Kidney capillary endothelial cell (primary cell): ENCODE measurements around the gene HEPACAM.

Experiments used
- DNase-seq: peaks from one replicate; pipeline ENCODE4 v3.0.0-alpha.2; 2018; ENCODE audit warnings: low spot score

Gene HEPACAM

DNA sequence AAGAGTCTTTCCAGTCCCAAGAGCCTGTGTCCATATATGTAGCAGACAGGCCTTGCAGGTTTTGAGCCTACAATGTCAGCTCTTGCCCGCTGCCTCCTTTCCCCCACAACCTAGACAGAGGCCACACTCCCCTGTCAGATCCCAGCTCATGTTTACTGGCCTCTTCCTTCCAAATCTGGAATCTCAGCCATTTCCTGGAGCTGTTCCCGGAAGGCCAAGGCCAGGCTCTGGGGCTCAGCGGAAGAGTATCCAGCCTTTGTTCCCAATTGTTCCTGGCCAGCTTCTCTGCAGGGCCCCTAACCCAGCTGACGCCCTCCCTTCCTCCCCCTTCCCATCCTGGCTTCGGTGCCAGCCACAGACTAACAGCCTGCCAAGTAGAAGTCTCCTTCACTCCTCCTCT is 37.1 kb downstream of the HEPACAM start:
- DNase-seq, result peak; percentile 94

DNA sequence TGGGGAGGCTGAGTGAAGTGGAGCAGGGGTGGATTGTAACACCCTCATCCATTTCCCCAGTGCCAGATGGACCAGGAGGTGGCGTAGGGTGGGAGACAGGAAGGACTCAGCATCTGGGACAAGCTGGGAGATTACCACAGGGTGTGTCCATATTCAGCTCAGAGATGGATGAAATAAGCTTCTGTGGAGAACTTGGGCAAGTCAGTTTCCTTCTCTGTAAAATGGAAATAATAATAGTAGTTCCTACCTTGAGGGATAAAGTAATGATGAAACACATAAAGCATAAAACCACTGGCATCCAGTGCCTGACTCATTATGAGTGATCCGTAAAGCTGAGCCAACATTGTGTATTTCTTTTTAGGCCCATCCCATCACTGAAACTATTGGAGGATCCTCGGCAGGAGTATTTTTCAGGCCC is 37.6 kb downstream of the HEPACAM start:
- peak; percentile 86 for DNase-seq

DNA sequence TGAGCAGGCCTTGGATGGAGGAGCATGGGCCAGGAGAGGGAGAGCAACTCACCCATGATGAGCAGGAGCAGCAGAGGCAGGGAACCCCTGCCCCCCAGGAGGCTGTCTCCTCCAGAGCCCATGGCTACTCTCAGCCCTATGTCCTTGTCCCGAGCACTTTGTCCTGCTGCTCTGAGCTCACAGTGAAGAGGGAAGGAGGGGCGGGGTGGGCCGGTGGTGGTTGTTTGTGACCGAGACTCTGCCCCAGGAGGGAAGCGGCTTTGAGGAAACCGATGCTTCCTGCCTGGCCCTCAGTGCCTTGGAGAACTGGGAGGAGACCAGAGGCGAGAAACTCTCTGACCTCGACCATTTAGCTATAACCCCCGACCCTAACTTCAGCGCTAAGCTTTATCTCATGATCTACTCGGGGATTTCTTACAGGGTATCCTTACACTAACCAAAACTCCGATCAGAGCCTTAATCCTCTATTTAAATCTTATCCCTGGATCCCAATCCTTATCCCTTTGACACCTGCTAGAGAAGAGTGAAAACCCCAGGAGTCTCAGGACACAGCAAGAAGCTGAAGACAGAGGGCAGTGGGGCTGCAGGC is 38.1 kb downstream of the HEPACAM start, which contains the start of gene ROBO4:
TSS of gene ROBO4 (minus strand) at position 192 of the 589 bp plus-strand sequence. CDS start at position 122, 70 bp downstream.
- peak; percentile 83 for DNase-seq

DNA sequence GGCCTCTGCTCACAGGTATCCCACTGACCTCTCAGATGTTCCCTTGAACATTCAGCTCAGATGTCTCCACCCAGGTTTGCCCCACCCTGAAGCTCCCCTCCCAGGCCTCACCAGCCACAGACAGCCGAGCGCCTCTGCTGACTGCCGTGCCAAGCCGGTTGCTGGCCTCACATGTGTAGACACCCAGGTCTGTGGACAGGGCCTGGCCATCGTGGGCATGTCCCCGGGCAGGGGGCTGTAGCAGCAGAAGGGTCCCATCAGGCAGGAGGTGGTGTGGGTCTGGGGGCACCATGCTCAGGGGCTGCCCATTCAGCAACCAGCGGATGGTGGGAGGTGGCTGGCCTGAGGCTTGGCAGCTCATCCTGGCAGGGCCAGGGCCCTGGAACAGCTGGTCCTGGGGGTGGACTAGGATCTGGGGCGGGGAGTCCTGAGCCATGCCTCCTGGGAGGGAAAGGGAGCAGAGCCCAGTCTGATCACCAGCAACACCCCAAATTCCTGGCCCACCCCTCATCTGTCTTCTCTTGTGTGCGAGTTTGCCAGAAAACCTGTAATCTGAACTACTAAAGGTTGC is 38.9 kb downstream of the HEPACAM start:
- no peak for DNase-seq

DNA sequence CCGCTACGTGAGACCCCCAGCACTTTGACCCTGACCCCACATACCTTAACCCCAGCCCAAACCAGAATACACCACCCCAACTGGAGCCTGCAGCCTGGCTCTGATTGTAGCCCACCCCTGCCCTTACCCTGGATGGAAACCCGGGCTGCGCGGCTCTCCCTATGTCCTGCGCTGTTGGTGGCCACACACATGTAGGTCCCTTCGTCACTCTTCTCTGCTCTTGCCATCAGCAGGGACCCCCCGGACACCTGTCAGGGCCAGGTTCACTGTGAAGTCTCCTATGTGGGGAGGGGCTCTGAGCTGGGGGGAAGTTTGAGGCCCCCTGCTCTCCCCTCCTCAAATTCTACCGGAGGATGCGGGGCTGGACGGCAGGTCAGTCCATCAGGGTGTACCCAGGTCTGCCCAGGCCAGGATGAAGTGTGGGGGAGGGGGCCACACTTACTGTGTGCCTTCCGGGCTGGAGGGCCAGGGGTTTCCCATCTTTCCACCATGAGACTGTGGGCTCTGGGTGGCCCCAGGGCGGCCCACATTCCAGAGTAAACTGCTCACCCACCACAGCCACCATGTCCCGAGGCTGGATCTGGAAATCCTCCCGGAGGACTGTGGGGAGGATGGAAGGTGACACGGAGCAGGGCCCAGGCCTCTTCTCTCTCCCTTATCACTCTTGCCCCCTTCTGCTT is 39.6 kb downstream of the HEPACAM start:
- DNase-seq, result no peak

DNA sequence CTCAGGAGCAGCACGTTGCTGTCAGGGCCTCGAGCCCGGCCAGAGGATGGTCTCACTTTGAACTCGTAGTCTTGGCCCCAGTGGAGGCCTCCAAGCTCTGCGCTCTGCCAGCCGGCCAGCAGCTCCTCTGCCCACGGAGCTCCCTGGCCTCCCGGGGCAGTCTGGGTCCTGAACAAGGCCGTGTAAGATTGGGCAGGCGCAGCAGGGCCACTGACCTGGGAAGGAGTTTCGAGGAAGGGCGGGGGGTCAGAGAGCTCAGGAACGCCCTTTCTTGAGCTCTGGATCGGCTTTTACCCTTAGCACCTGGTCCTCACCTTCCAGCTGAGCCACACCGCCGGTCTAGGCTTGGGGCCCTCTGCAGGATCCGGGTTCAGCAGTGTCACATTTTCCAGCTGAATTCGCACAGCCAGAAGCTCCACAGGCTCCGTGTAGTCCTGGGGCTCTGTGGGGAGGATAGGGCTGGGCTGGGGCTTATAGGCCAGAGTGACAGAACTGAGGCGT is 40.3 kb downstream of the HEPACAM start:
- no peak for DNase-seq

DNA sequence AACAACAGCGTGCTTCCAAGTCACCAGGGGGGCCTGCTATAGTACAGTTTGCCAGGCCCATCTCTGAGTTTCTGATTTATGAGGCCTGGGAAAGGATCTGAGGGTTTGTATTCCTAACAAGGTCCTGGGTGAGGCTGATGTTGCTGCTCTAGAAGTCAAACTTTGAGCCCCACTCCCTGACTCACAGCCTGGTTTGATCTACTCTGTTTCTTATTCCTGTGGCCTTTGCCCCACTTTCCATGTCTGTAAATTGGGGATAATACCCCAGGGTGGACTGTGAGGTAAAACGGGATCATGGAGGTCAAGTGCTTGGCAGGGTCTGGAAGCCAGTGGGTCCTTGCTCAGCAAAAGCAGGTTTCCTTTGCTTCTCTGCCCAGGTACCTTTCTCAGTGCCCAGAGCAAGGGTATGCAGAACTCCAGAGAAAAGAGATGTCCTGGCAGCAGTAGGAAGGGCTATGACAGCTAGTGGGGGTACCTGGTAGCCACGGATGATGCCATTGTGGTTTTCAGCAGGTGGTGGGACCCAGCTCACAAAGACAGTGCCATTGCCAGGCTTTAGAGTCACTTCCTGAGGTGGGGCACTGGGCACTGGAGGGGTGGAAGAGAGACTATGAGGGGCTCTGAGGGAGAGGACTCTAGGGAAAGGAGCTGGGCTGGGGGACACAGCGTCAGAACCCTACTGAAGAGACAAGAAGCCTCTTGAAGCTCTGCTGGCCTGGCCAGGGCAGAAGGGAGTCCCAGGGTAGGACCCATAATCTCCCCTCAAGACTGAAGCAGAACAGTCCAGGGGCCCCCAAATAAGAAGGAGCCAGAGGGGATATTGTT is 41.0 kb downstream of the HEPACAM start:
- no peak for DNase-seq

DNA sequence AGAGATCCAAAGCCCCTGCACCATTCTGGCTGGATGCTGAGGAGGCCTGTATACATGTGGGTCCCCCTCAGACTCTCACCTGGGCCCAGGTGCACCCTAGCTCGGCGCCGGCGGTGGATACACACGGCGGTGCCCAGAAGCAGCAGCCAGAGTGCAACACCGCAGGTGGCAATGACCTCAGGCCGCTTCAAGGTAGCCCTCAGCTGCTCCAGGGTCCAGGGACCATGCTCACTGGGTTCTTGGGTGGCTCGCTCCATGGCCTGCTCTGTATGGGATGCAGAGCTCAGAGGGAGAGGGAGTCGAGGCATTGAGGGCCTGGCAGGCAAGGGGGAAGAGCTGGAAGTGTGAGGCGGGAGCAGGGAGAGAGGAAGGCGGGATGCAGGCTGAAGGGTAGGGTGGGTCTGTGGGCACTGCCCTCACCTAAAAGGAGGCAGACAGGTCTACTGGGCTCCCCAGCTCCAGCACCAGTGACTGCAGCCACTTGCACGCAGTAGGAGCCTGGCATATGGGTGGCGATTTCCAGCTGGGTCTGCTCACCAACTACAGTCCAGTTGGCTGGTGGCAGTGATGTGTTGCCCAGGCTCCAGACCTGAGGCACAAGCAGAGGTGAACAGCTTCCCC is 42.0 kb downstream of the HEPACAM start:
- DNase-seq, result no peak

DNA sequence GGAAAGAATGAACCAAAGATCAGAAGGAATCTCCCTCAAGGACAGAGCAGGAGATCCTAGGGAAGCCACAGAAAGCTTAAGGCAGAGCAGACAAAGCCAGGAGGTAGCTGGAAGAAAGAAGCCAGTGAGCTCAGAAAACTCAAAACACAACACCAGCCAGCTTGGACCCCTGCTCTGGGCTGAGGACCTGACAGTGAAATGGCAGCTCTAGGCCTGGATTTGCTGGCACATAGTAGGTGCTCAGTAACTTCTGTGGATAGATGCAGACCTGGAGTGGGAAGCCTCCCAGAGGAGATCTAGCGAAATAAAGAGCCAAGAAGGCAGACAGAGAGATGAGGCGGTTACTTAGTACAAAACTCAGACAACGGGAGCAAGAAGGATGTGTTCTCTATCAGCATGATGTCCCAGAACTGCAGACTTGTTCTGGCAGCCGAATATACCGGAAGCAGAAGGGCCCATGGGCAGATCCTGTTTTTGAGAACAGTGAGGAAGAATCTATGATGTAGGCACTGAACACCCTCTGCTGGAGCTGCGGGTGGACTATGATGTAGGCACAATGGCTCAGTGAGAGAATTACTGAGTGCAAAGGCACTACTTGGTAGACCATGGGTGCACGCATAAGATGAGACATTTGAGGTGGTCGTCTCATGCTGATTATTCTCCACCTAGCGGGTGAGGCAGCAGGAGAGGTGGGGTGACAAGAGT is 42.9 kb downstream of the HEPACAM start:
- no peak for DNase-seq

DNA sequence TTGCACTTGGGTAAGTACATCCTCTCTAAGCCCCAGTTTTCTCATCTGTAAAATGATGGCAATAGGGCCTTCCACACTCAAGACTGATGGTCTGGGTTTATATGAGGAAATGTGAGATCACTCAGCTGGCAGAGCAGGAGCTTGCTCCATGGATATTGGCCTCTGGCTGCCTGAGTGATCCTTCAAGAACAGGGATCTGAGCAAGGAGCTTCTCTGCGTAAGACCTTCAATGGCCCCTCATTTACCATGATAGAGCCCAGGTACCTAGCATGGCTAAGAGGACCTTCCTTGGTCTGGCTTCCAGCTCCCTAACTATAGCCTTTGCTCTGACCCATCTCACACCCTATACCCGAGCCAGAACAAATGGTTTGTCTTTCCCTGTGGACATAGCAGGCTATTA is 43.7 kb downstream of the HEPACAM start:
- no peak for DNase-seq

DNA sequence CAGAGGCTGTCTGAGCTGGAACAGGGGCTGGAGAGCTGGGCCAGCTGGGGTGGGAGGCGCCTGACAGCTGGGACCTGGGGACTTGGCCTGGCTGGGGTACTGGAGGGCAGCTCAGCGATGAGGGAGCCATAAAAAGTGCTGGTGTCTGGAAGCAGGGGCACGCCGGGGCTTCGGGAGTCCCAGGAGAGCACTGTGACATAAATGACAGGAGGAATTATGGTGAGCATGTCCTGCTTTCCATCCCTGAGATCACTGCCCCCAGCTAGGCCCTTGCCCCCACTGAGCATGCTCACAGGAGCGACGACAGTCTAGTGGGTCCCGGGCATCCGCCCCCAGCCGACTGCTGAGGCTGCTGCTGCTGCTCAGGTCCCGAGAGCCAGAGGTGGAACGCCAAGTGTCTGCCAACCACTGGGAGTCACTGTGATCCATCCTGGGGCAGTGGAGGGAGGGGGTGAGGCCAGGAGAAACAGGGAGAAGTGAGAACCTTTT is 44.4 kb downstream of the HEPACAM start:
- DNase-seq, result no peak

DNA sequence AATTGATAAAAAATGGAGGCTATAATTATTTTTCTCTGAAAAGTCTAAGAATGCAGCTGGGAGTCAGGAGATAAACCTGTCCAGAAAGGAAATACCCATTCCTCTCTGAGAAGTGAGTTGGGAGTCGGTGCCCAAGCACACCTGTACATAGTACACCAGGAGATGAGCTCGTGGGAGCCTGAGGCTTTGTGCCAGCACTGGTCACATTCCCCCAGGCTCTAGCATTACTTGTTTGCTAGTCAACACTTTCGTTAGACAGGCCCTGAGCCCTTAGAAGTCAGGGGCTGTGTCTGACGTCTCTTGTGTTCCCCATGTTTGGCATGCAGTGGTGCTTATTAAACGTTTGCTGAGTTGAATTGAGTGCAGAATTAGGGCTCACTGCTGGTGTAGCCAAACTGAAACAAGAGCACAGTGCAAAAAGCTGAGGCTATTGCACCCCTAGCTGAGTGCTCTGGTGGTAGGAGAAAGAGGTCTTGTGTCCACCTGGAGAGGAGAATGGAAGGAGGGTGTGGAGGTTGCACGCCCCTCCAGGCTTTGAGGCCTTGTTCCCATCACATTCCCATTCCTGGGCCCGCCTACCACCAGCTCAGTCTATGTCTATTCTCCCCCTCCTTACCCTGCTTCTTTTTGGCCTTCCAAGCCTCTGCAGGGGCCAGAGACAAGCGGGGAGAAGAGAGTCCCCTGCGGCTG is 45.0 kb downstream of the HEPACAM start:
- DNase-seq, result no peak

DNA sequence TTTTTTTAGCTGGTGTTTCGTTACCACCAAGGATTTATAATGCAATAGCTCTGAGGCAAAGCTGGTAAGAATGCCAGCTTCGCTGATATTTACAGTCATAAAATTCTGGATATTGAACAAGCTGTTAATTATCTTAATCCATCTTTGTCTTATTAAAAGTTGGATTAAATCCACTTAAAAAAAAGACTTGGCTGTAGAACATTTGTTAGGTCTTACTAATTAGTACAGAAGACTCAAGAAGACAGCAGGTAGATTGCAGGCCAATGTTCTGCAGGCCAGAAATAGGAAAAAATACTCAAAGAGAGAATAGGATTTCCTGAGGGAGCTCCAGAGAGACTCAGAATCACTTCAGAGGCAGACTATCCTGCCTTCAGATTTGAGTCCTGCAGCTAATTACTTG is 45.7 kb downstream of the HEPACAM start:
- no peak for DNase-seq

DNA sequence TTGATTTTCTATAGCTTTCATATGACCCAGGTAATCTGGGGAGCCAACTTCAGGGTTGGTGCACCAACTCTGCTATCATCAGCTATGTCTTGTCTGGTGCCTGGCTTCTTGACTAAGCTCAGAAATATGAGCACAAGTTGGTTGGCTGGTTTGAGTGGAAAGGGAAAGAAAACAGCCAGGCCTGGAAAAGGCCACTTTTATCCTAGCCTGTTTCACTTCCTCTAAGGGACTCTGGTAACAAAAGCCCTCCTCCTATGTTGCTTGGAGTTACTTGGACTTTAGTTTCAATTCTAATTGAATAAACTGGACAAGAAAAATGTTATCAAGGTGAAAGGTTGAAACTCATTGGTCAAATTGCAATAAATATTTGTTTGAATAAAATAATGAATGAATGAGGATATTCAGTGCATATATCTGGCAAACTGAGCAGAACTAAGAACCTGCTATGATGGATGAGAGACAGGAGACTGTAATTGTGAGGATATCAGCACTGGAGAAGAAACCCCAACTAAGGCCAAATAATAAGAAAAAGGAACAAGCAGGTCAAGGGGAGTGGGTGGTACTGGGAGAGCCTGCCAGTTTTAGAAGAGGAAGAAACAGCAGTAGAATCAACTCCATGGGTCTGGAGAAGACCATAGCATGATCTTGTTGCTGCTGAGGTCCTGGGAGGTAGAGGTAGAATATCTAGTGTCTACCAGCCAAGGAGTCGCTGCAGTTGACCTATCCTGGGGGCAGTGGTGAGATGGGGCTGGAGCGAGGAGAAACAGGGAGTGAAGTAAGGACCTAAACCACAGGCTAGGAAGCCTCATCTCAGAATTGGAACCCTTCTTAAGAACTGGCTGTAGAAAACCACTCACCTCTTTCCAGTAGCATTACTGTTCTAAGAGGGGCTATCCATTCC is 46.4 kb downstream of the HEPACAM start:
- DNase-seq, result no peak

DNA sequence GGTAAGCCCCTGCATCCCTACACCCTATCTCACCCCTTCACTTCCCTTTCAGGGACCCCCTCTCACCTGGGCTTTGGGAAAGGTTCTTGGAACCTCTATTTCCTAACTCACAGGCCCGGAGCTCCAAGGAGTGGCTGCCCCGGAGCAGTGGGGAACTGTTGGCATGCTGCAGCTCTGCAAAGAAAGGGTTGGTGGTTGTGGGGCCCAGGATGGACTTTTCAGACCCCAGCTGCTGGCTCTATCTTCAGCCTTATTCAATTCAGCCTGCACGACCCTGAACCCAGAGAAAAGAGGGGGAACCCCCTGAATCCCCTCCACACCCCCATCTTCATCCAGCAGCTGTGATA is 48.2 kb downstream of the HEPACAM start:
- DNase-seq, result no peak

DNA sequence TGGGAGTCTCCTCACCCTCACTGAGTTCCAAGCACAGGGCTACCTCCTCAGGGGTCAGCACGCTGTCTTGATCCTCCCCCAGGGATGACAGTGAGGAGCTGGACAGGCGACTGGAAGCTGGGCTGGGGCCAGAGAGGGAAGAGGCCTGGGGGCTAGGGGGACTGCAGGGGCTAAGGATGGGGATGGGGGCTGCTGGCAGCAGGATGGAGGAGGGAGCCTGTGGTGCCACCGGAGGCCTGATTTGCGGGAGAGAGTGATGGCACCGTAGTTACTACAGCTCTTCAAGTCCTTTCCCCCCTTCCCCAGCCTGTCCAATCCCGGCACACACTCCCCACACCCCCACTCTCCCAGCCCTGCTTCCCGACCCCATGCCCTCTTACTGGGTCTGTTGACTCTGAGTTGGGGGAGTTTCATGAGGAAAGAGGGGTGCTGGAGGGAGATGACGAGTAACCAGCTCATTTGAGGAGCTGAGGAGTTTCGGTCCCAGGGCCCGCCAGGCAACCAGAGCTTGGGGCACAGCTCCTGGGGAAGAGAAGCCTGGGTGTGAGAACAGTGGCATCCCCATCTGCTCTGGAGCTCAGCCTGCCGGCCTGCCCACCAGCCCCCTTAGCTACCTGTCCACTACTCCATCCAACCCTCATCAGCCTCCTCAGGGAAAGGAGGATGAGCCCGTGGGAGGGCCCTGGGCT is 48.7 kb downstream of the HEPACAM start:
- no peak for DNase-seq

DNA sequence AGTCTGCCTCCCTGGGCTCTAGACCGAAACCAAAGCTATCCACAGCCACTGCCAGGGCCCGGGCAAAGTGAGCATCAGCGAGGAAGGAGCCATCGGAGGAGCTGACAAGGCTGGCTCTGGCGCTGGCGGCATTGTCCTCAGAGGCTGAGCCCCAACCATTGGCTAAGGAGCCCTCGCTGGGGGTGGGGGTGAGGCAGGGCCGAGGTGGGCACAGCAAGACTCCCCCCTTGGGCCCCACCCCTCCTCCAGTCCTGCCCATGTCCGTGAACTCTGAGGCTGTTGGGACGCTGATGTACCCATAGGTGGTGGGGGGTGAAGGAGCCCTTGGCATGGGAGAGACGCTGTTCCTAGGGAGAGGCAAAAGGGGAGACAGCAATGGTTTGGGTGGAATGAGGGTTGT is 49.4 kb downstream of the HEPACAM start:
- no peak for DNase-seq

DNA sequence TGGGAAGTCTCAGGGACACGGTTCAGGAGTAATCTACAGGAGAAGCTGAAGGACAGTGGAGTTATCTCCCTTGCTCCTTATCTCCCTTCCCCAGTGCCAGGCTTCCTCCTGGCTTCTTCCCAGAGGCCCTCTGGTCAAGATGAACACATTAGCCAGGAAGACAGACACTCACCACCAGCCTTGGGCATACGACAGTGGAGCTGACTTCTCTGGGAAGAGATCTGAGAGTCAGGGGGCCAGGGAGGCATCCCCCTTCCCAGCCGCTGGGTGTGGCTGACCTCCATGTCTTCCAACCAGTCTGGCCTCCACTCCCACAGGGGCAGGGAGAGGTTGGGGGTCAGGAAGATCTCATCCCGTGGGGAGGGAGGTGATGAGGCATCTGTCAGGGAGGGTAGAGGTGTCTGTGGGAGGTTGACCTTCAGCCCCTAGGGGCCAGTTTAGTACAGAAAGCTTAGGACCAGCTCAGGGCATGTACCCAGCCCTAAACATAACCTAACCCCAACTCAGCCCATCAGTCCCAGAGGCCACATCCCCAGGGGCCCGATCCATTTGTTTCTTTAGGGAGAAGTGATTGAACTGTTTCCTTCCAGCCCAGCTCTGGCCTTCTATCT is 50.9 kb downstream of the HEPACAM start:
- DNase-seq, result no peak

DNA sequence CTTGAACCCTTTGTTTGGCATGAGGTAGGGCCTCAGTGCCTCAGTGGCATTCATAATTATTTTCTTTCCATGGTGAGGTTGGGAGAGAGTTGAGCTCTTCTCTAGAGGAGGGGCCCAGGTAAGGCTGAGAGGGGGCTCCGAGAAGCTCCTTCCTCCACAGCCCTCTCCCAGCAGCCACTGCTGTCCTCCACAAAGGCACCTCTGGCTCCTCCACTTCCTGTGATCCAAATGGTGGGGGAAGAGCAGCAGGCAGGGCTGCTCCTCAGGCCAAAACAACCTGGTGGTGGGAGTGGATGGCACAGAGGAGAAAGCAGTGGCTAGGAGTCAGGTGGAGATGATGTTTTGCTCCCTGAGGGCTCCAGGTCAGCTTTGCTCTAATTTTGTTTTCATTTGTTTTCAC is 51.5 kb downstream of the HEPACAM start:
- no peak for DNase-seq
